DND-41 (cell line): ENCODE data around the gene DCHS1.

ENCODE experiments used
- EZH2 ChIP-seq: IDR thresholded peaks from 3 replicates; pipeline ENCODE4 v1.6.1; 2012; ENCODE audit warnings: borderline replicate concordance, low read depth, mild to moderate bottlenecking, moderate library complexity, low read length, inconsistent platforms; ENCODE audit not compliant: severe bottlenecking
- TF ChIP-seq, protein P1 (sequence below): IDR thresholded peaks from 2 replicates; pipeline ENCODE4 v1.5.1; 2012; ENCODE audit warnings: borderline replicate concordance, low read length, moderate library complexity, mild to moderate bottlenecking; ENCODE audit not compliant: poor library complexity, severe bottlenecking; ENCODE audit errors: extremely low read depth

DNA sequence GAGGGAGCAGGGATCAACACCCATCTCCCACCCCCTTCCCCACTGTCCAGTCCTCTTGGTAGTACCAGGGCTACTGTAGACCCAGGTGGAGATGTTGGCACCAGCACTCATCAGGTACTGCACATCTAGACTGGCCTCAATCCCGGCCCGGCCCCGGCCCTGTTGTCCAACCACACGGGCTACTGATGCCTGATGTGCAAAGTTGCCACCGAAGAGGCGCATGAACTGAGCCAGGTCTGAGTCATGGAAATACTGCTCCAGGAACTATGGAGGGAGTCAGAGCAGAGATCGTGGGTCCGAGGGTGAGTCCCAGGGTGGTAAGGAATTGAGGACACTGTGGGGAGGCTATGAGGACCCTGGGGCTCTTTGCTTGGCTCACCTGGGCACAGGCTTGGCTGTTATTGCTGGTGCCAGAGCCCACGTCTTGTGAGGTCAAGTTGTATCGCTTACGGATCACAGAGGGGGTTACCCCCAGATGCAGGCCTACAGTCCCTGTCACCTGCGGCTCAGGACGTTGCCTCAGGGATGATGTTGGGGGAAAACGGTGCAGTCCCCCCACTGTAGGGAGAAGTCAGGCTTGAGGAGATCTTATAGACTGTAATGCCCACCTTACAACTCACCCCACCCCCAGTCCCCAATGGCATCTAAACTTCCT lies 38.9 kb downstream of the DCHS1 start:
- TF ChIP-seq, protein P1, sequence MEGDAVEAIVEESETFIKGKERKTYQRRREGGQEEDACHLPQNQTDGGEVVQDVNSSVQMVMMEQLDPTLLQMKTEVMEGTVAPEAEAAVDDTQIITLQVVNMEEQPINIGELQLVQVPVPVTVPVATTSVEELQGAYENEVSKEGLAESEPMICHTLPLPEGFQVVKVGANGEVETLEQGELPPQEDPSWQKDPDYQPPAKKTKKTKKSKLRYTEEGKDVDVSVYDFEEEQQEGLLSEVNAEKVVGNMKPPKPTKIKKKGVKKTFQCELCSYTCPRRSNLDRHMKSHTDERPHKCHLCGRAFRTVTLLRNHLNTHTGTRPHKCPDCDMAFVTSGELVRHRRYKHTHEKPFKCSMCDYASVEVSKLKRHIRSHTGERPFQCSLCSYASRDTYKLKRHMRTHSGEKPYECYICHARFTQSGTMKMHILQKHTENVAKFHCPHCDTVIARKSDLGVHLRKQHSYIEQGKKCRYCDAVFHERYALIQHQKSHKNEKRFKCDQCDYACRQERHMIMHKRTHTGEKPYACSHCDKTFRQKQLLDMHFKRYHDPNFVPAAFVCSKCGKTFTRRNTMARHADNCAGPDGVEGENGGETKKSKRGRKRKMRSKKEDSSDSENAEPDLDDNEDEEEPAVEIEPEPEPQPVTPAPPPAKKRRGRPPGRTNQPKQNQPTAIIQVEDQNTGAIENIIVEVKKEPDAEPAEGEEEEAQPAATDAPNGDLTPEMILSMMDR, result no peak
- TF ChIP-seq EZH2, result no peak
